HEK293 (cell line): ENCODE measurements around the gene MTHFD1L.
"Not testable (repeated sequence)": the region's sequence is repeated elsewhere in the genome, so short reads cannot be mapped to it uniquely, and the experiment has no call there.

Experiments
- CTCF ChIP-seq: fragments of 450-650 bp; formaldehyde crosslinking; IDR thresholded peaks from 2 replicates; pipeline ENCODE4 v1.5.1; 2016; ENCODE audit warnings: missing biosample characterization, missing genetic modification characterization
- PBX3 ChIP-seq: sonication (generic); formaldehyde crosslinking; IDR thresholded peaks from 2 replicates; pipeline ENCODE4 v1.8.1; 2022; ENCODE audit warnings: mild to moderate bottlenecking, moderate library complexity, missing genetic modification reagents
- ZFP41 ChIP-seq: fragments of 450-650 bp; formaldehyde crosslinking; IDR thresholded peaks from 2 replicates; pipeline ENCODE4 v1.5.1; 2016; ENCODE audit warnings: missing biosample characterization, missing genetic modification characterization, borderline replicate concordance
- ZNF324 ChIP-seq: fragments of 450-650 bp; formaldehyde crosslinking; IDR thresholded peaks from 2 replicates; pipeline ENCODE4 v1.5.1; 2016; ENCODE audit warnings: missing biosample characterization, missing genetic modification characterization
- ZNF623 ChIP-seq: fragments of 450-650 bp; formaldehyde crosslinking; IDR thresholded peaks from 2 replicates; pipeline ENCODE4 v1.5.1; 2016; ENCODE audit warnings: missing biosample characterization, missing genetic modification characterization
- ZNF747 ChIP-seq: fragments of 450-650 bp; formaldehyde crosslinking; IDR thresholded peaks from 2 replicates; pipeline ENCODE4 v1.5.1; 2016; ENCODE audit warnings: missing biosample characterization, missing genetic modification characterization

- TF ChIP-seq CTCF (tag by site-specific recombination); ZFP41 (tag by site-specific recombination); ZNF747 (tag by site-specific recombination); PBX3 (CRISPR knock-in tag); ZNF324 (tag by site-specific recombination); ZNF623: not testable (repeated sequence)
These were observed 260.3 kb downstream of the MTHFD1L start for GRCh38 chr6:151125651-151126416.
